Mesenchymal stem cell (in vitro differentiated cells and primary cell): ENCODE measurements around the gene EXOC5.

Experiments
- DNase-seq: peaks from one replicate; pipeline ENCODE4 v3.0.0-alpha.2; 2013
- H2AFZ ChIP-seq: one replicate; pipeline ENCODE4 v1.6.1; 2013; ENCODE audit warnings: low read depth, mild to moderate bottlenecking, control low read depth, inconsistent platforms, low read length, moderate library complexity
- H2AK5ac ChIP-seq: 2 replicates; pipeline ENCODE4 v1.6.1; 2013; ENCODE audit warnings: low read length, moderate library complexity, mild to moderate bottlenecking, inconsistent platforms; ENCODE audit not compliant: severe bottlenecking
- H2BK120ac ChIP-seq: one replicate; pipeline ENCODE4 v1.6.1; 2013; ENCODE audit warnings: low read depth, mild to moderate bottlenecking, inconsistent platforms, low read length, moderate library complexity
- H2BK12ac ChIP-seq, 2 experiments: one replicate each; pipeline ENCODE4 v1.6.1; 2013; ENCODE audit warnings: inconsistent platforms in 2 of 2, low read length in 2 of 2, mild to moderate bottlenecking in 2 of 2, moderate library complexity in 2 of 2, control low read depth in 1 of 2
- H2BK15ac ChIP-seq: one replicate; pipeline ENCODE4 v1.6.1; 2013; ENCODE audit warnings: mild to moderate bottlenecking, low read depth, inconsistent platforms; ENCODE audit not compliant: poor library complexity, severe bottlenecking
- H2BK5ac ChIP-seq: 2 replicates; pipeline ENCODE4 v1.6.1; 2013; ENCODE audit warnings: low read depth, mild to moderate bottlenecking, low read length, control low read depth, inconsistent platforms; ENCODE audit not compliant: poor library complexity, severe bottlenecking
- H3K14ac ChIP-seq, 2 experiments: one replicate each; pipeline ENCODE4 v1.6.1; 2013; ENCODE audit warnings: inconsistent platforms in 2 of 2, low read length in 2 of 2, control low read depth in 1 of 2, mild to moderate bottlenecking in 1 of 2, moderate library complexity in 1 of 2
- H3K18ac ChIP-seq, 2 experiments: one replicate each; pipeline ENCODE4 v1.6.1; 2013; ENCODE audit warnings: inconsistent platforms in 2 of 2, low read length in 2 of 2, control low read depth in 1 of 2, low read depth in 1 of 2, mild to moderate bottlenecking in 1 of 2
- H3K23ac ChIP-seq, 2 experiments: one replicate each; pipeline ENCODE4 v1.6.1; 2013; ENCODE audit warnings: inconsistent platforms in 2 of 2, low read length in 2 of 2, mild to moderate bottlenecking in 2 of 2, moderate library complexity in 2 of 2, control low read depth in 1 of 2
- H3K27ac ChIP-seq: 2 replicates; pipeline ENCODE4 v1.5.1; 2013; ENCODE audit warnings: mild to moderate bottlenecking, moderate library complexity, low read length, control low read depth, inconsistent platforms; ENCODE audit not compliant: poor library complexity, severe bottlenecking
- H3K27me3 ChIP-seq, 2 experiments: 2 replicates each; pipeline versions ENCODE4 v1.6.1 to v1.7.0; 2013; ENCODE audit warnings: low read length in 2 of 2, mild to moderate bottlenecking in 2 of 2, moderate library complexity in 2 of 2, control low read depth in 1 of 2, inconsistent platforms in 1 of 2; ENCODE audit not compliant: control insufficient read depth in 1 of 2, insufficient read depth in 1 of 2
- H3K36me3 ChIP-seq, 2 experiments: 2 replicates each; pipeline versions ENCODE4 v1.6.1 to v1.7.0; 2013; ENCODE audit warnings: low read length in 2 of 2, control low read depth in 1 of 2, inconsistent platforms in 1 of 2, low read depth in 1 of 2, mild to moderate bottlenecking in 1 of 2; ENCODE audit not compliant: insufficient read depth in 2 of 2, control insufficient read depth in 1 of 2
- H3K4ac ChIP-seq, 2 experiments: one replicate each; pipeline ENCODE4 v1.6.1; 2013; ENCODE audit warnings: inconsistent platforms in 2 of 2, low read length in 2 of 2, mild to moderate bottlenecking in 2 of 2, moderate library complexity in 2 of 2, control low read depth in 1 of 2, low read depth in 1 of 2
- H3K4me1 ChIP-seq: 2 replicates; pipeline ENCODE4 v1.6.1; 2013; ENCODE audit warnings: low read depth, low read length, control low read depth; ENCODE audit not compliant: control insufficient read depth, insufficient read depth
- H3K4me2 ChIP-seq: 2 replicates; pipeline ENCODE4 v1.6.1; 2013; ENCODE audit warnings: low read length, mild to moderate bottlenecking, inconsistent platforms; ENCODE audit not compliant: poor library complexity, severe bottlenecking
- H3K4me3 ChIP-seq, 2 experiments: 2 replicates each; pipeline versions ENCODE4 v1.5.1 to v1.7.0; 2013; ENCODE audit warnings: low read length in 2 of 2, mild to moderate bottlenecking in 2 of 2, control low read depth in 1 of 2, low read depth in 1 of 2; ENCODE audit not compliant: insufficient read depth in 1 of 2
- H3K79me1 ChIP-seq: replicated peaks from 2 replicates; pipeline ENCODE4 v1.6.1; 2013; ENCODE audit warnings: mild to moderate bottlenecking, control low read depth, low read length, inconsistent platforms; ENCODE audit not compliant: poor library complexity, severe bottlenecking
- H3K9ac ChIP-seq: 2 replicates; pipeline ENCODE4 v1.7.0; 2013; ENCODE audit warnings: mild to moderate bottlenecking, low read length, moderate library complexity
- H3K9me3 ChIP-seq: 2 replicates; pipeline ENCODE4 v1.7.0; 2013; ENCODE audit warnings: mild to moderate bottlenecking, low read length; ENCODE audit not compliant: control insufficient read depth
- H4K8ac ChIP-seq: one replicate; pipeline ENCODE4 v1.6.1; 2013; ENCODE audit warnings: inconsistent platforms, mild to moderate bottlenecking, low read length, moderate library complexity
- H4K91ac ChIP-seq: one replicate; pipeline ENCODE4 v1.6.1; 2013; ENCODE audit warnings: mild to moderate bottlenecking, low read length, inconsistent platforms
- WGBS: methylation state at CpG from one replicate; pipeline ENCODE4 v1.1.7; 2013; ENCODE audit warnings: mixed read lengths; 5-methylcytosine and 5-hydroxymethylcytosine counted together

EXOC5 gene

GRCh38 chr14:57189070-57189469, 79.6 kb downstream of the EXOC5 start:
- no peaks in the 10 kb centered on the region for H3K4me1 ChIP-seq
- no peaks in the 10 kb centered on the region for H3K36me3 ChIP-seq
- H2AK5ac ChIP-seq, result no peak overlapping the region
- no peak overlapping the region for H3K18ac ChIP-seq
- H3K23ac ChIP-seq, result no peak overlapping the region
- H3K4ac ChIP-seq, result no peak overlapping the region
- H3K4me3 ChIP-seq, result no peak overlapping the region
- H2AFZ ChIP-seq, result no peak overlapping the region
- no peak overlapping the region for H4K91ac ChIP-seq
- H2BK15ac ChIP-seq, result no peak overlapping the region
- H2BK12ac ChIP-seq, result no peak overlapping the region
- no peaks in the 10 kb centered on the region for H3K79me1 ChIP-seq
- H3K9me3 ChIP-seq, result no peaks in the 10 kb centered on the region
- no peak overlapping the region for H3K27ac ChIP-seq
- no peak overlapping the region for H2BK120ac ChIP-seq
- no peak overlapping the region for H4K8ac ChIP-seq
- H3K4me2 ChIP-seq, result no peak overlapping the region
- no peak overlapping the region for H3K14ac ChIP-seq
- H3K9ac ChIP-seq, result no peak overlapping the region
- H2BK5ac ChIP-seq, result no peak overlapping the region
- peaks cover 12 to 20% of the 10 kb centered on the region in 2 experiments for H3K27me3 ChIP-seq
- WGBS, result 84% methylated on average over 7 of the region's 7 CpGs
- DNase-seq, result no peak

GRCh38 chr14:57182760-57183503, 85.8 kb downstream of the EXOC5 start:
- Histone ChIP-seq H3K27ac (no peak overlapping the region), H3K4me1 (peaks cover 4% of the 10 kb centered on the region), H4K8ac (no peak overlapping the region), H2AK5ac (no peak overlapping the region), H2AFZ (no peak overlapping the region), H3K23ac (no peak overlapping the region), H3K4ac (no peak overlapping the region), H3K27me3 (peaks cover 8 to 23% of the 10 kb centered on the region in 2 experiments), H3K79me1 (no peaks in the 10 kb centered on the region), H4K91ac (no peak overlapping the region), H3K9me3 (no peaks in the 10 kb centered on the region), H3K4me3 (no peak overlapping the region), H2BK120ac (no peak overlapping the region), H3K9ac (no peak overlapping the region), H3K14ac (no peak overlapping the region), H2BK12ac (no peak overlapping the region), H3K18ac (no peak overlapping the region), H2BK5ac (no peak overlapping the region), H3K36me3 (no peaks in the 10 kb centered on the region), H2BK15ac (no peak overlapping the region), H3K4me2 (no peak overlapping the region)
- WGBS, result 34% methylated on average over 4 of the region's 5 CpGs
- peak; percentile 29 for DNase-seq

GRCh38 chr14:57179273-57179672, 89.4 kb downstream of the EXOC5 start:
- Histone ChIP-seq H4K91ac (no peak overlapping the region), H2AK5ac (peak overlapping the region; percentile 8), H3K9me3 (no peaks in the 10 kb centered on the region), H3K9ac (no peak overlapping the region), H2AFZ (no peak overlapping the region), H2BK120ac (no peak overlapping the region), H2BK12ac (no peak overlapping the region), H3K14ac (no peak overlapping the region), H2BK15ac (no peak overlapping the region), H4K8ac (no peak overlapping the region), H3K23ac (no peak overlapping the region), H3K4me2 (no peak overlapping the region), H3K4me1 (peaks cover 4% of the 10 kb centered on the region), H3K4ac (no peak overlapping the region), H3K18ac (no peak overlapping the region), H3K36me3 (no peaks in the 10 kb centered on the region), H2BK5ac (no peak overlapping the region), H3K27ac (no peak overlapping the region), H3K4me3 (no peak overlapping the region), H3K27me3 (peaks cover 0 to 11% of the 10 kb centered on the region in 2 experiments), H3K79me1 (no peaks in the 10 kb centered on the region)
- WGBS, result 86% methylated on average over 4 of the region's 4 CpGs
- DNase-seq, result no peak

GRCh38 chr14:57174466-57174865, 94.2 kb downstream of the EXOC5 start:
- H3K79me1 ChIP-seq, result no peaks in the 10 kb centered on the region
- H3K9ac ChIP-seq, result no peak overlapping the region
- 88% methylated on average over 4 of the region's 4 CpGs for WGBS
- no peak overlapping the region for H3K27ac ChIP-seq
- H2BK120ac ChIP-seq, result no peak overlapping the region
- no peak overlapping the region for H2BK15ac ChIP-seq
- no peak overlapping the region for H4K8ac ChIP-seq
- H3K4me1 ChIP-seq, result peaks cover 2% of the 10 kb centered on the region
- H3K18ac ChIP-seq, result no peak overlapping the region
- no peak overlapping the region for H3K23ac ChIP-seq
- no peak overlapping the region for H2AFZ ChIP-seq
- no peak overlapping the region for H2AK5ac ChIP-seq
- H3K4me2 ChIP-seq, result no peak overlapping the region
- peaks cover 0 to 7% of the 10 kb centered on the region in 2 experiments for H3K27me3 ChIP-seq
- no peaks in the 10 kb centered on the region for H3K36me3 ChIP-seq
- H3K14ac ChIP-seq, result no peak overlapping the region
- H3K4ac ChIP-seq, result no peak overlapping the region
- no peaks in the 10 kb centered on the region for H3K9me3 ChIP-seq
- H3K4me3 ChIP-seq, result no peak overlapping the region
- no peak overlapping the region for H2BK5ac ChIP-seq
- H4K91ac ChIP-seq, result no peak overlapping the region
- no peak for DNase-seq
- H2BK12ac ChIP-seq, result no peak overlapping the region
